ENCODE data around the gene IRF2.

The IRF2 gene

GRCh38 chr4:184389978-184390900 lies 84.1 kb downstream of the IRF2 start:
- H3K4me3 ChIP-seq (ENCODE audit: low read depth, low read length), result no peak overlapping the region
- no peak for TF ChIP-seq CTCF (IDR thresholded peaks at IDR 0.05; ENCODE audit: low read depth, low read length)

- TF ChIP-seq CTCF (IDR thresholded peaks at IDR 0.05; ENCODE audit: low read depth, low read length), result no peak
- H3K4me3 ChIP-seq (ENCODE audit: low read depth, low read length), result no peak overlapping the region
Measured at GRCh38 chr4:184388106-184388505, 86.2 kb downstream of the IRF2 start.

GRCh38 chr4:184387351-184387750 lies 87.0 kb downstream of the IRF2 start:
- H3K4me3 ChIP-seq (ENCODE audit: low read depth, low read length), result no peak overlapping the region
- TF ChIP-seq CTCF (IDR thresholded peaks at IDR 0.05; ENCODE audit: low read depth, low read length), result no peak

- H3K4me3 ChIP-seq (ENCODE audit: low read depth, low read length), result no peak overlapping the region
- TF ChIP-seq CTCF (IDR thresholded peaks at IDR 0.05; ENCODE audit: low read depth, low read length), result no peak
Measured at GRCh38 chr4:184386271-184386781, 88.0 kb downstream of the IRF2 start.

GRCh38 chr4:184385705-184386141 lies 88.6 kb downstream of the IRF2 start:
- no peak for TF ChIP-seq CTCF (IDR thresholded peaks at IDR 0.05; ENCODE audit: low read depth, low read length)
- no peak overlapping the region for H3K4me3 ChIP-seq (ENCODE audit: low read depth, low read length)

GRCh38 chr4:184384810-184385557 lies 89.4 kb downstream of the IRF2 start:
- peak overlapping the region; percentile 51 for H3K4me3 ChIP-seq (ENCODE audit: low read depth, low read length)
- no peak for TF ChIP-seq CTCF (IDR thresholded peaks at IDR 0.05; ENCODE audit: low read depth, low read length)

Data from WI38 (cell line).